Caco-2 (cell line): Measurements from ENCODE around the gene SH2D3C. TPM values are rescaled to one million over a fixed set of nuclear protein-coding genes. Genes with fewer than 3 reads are reported as not detected.

Source experiments
- BruUV-seq: library from RNA; stranded (reverse); fragments of 400-500 nt; replicated peaks from 2 replicates; lab custom pipeline; 2021; lab: Mats Ljungman, UMichigan
- CTCF ChIA-PET: fragments of 300-600 bp; sonication (Branson Sonifier 250); formaldehyde crosslinking; loops from one replicate; lab custom pipeline; 2022; ENCODE audit warnings: antibody characterized with exemption; lab: Charles Lee
- POLR2A ChIA-PET: fragments of 300-600 bp; sonication (Branson Sonifier 250); formaldehyde crosslinking; loops from one replicate; lab custom pipeline; 2022; ENCODE audit warnings: antibody characterized with exemption; lab: Charles Lee
- DNase-seq, 2 experiments: peaks; one replicate each; pipeline versions ENCODE4 v3.0.0 to v3.0.0-alpha.2; 2020 to 2022
- H3K27me3 ChIP-seq: replicated peaks from 2 replicates; pipeline ENCODE4 v1.6.0; 2011; ENCODE audit warnings: low read length; ENCODE audit not compliant: control insufficient read depth, insufficient read depth
- H3K36me3 ChIP-seq: 2 replicates; pipeline ENCODE4 v1.5.1; 2011; ENCODE audit warnings: low read length; ENCODE audit not compliant: control insufficient read depth, insufficient read depth
- H3K4me1 ChIP-seq: fragments of 250-450 bp; sonication (Bioruptor Pico); 2 replicates; pipeline ENCODE4 v1.5.1; 2020; ENCODE audit warnings: mild to moderate bottlenecking
- H3K4me3 ChIP-seq: 2 replicates; pipeline ENCODE4 v1.5.1; 2011; ENCODE audit warnings: low read depth, mild to moderate bottlenecking, control low read depth, low read length
- H3K9me3 ChIP-seq: fragments of 250-450 bp; sonication (Bioruptor Pico); 2 replicates; pipeline ENCODE4 v1.5.1; 2020; ENCODE audit warnings: mild to moderate bottlenecking, moderate library complexity
- H3K27ac Mint-ChIP-seq: one replicate; pipeline ENCODE4 v1.8.0; 2022; ENCODE audit warnings: mixed read lengths; ENCODE audit not compliant: unreplicated experiment
- H3K27me3 Mint-ChIP-seq: one replicate; pipeline ENCODE4 v1.8.0; 2022; ENCODE audit warnings: mixed read lengths; ENCODE audit not compliant: insufficient read depth, unreplicated experiment
- H3K36me3 Mint-ChIP-seq: one replicate; pipeline ENCODE4 v1.8.0; 2022; ENCODE audit warnings: mild to moderate bottlenecking, mixed read lengths; ENCODE audit not compliant: insufficient read depth, unreplicated experiment
- H3K4me1 Mint-ChIP-seq: one replicate; pipeline ENCODE4 v1.8.0; 2022; ENCODE audit warnings: low read depth, mixed read lengths; ENCODE audit not compliant: unreplicated experiment
- H3K4me3 Mint-ChIP-seq: one replicate; pipeline ENCODE4 v1.8.0; 2022; ENCODE audit warnings: mild to moderate bottlenecking, moderate library complexity, mixed read lengths; ENCODE audit not compliant: unreplicated experiment
- H3K9me3 Mint-ChIP-seq: one replicate; pipeline ENCODE4 v1.8.0; 2022; ENCODE audit warnings: mixed read lengths; ENCODE audit not compliant: unreplicated experiment
- intact Hi-C: fragments of 100-400 bp; cut with micrococcal nuclease; formaldehyde crosslinking; loops from one replicate; pipeline ENCODE4 v1.10.0; 2022; ENCODE audit not compliant: unreplicated experiment
- total RNA-seq: library from RNA; stranded (reverse); gene quantifications from 2 replicates; pipeline ENCODE4 v1.2.3, GENCODE V29; 2022
- TF ChIP-seq, protein P1 (sequence below), 2 experiments: fragments of 200-600 bp in 1 of 2; IDR thresholded peaks; 1 replicate in 1 of 2; 2 replicates in 1 of 2; pipeline versions ENCODE4 v1.5.1 to v1.8.0; 2011 to 2022; ENCODE audit warnings: antibody characterized with exemption in 1 of 2, control low read depth in 1 of 2, inconsistent platforms in 1 of 2, low read depth in 1 of 2, low read length in 1 of 2, mild to moderate bottlenecking in 1 of 2, moderate library complexity in 1 of 2; ENCODE audit not compliant: insufficient read depth in 1 of 2, severe bottlenecking in 1 of 2, unreplicated experiment in 1 of 2

The SH2D3C gene
- total RNA-seq, 1 experiment from 2014 or later: 0.34 TPM

DNA sequence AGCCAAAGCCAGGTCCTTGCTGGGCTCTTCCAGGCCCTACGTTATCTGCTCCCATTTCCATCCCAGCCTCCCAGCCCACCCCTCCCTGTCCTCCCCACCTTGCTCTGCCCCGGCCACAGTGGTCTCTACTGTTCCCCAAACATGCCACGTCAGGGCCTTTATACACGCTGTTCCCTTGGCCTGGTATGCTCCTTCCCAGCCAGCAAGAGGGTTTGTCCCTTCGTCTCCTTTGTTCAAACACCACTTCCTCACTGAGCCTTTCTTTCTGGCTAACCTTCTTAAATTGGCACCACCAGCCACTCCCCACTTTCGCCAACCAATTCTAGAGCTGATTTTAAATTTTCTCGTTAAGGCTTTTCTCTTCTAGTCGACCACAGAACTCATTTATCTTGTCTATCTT is 9.8 kb downstream of the SH2D3C start:
- Mint-ChIP-seq H3K4me1 (no peaks in the 10 kb centered on the region), H3K27me3 (no peaks in the 10 kb centered on the region), H3K9me3 (no peaks in the 10 kb centered on the region), H3K36me3 (no peaks in the 10 kb centered on the region), H3K27ac (no peak overlapping the region), H3K4me3 (no peak overlapping the region)
- Histone ChIP-seq H3K27me3 (no peaks in the 10 kb centered on the region), H3K4me1 (no peaks in the 10 kb centered on the region), H3K9me3 (no peaks in the 10 kb centered on the region), H3K36me3 (no peaks in the 10 kb centered on the region), H3K4me3 (no peak overlapping the region)
- ChIA-PET POLR2A (no interaction called here), CTCF (interaction anchor here (3.1 kb wide), 1 partner anchor 34 kb away, joined by 32 read pairs; the partner anchor contains the start of gene TOR2A)
- no TSS peak for BruUV-seq
- no peak for DNase-seq
- intact Hi-C loops: no loop called here
- TF ChIP-seq, protein P1, sequence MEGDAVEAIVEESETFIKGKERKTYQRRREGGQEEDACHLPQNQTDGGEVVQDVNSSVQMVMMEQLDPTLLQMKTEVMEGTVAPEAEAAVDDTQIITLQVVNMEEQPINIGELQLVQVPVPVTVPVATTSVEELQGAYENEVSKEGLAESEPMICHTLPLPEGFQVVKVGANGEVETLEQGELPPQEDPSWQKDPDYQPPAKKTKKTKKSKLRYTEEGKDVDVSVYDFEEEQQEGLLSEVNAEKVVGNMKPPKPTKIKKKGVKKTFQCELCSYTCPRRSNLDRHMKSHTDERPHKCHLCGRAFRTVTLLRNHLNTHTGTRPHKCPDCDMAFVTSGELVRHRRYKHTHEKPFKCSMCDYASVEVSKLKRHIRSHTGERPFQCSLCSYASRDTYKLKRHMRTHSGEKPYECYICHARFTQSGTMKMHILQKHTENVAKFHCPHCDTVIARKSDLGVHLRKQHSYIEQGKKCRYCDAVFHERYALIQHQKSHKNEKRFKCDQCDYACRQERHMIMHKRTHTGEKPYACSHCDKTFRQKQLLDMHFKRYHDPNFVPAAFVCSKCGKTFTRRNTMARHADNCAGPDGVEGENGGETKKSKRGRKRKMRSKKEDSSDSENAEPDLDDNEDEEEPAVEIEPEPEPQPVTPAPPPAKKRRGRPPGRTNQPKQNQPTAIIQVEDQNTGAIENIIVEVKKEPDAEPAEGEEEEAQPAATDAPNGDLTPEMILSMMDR (IDR thresholded peaks at IDR 0.05; ENCODE audit: insufficient read depth in 1 of 2, low read depth in 1 of 2, low read length in 1 of 2, severe bottlenecking in 1 of 2, unreplicated experiment in 1 of 2): no peak

DNA sequence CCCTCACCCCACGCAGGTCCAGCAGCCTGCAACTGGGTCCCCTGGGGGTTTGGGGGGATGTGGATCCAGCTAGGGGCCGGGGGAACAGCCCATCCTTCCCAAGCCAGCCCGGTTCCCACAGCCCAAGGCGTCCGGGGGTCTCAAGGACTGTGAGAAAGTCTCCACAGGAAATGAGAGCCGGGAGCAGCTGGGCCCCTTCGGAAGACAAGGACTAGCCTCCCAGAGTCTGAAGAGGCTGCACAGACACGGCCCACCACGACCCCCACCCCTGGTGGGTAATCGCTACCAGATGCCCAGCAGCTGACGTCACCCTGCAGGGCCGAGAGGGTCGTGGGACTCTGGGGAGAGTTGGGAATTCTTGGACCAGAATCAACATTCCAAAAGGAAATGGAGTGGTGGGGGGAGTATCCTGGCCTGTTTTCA is 10.5 kb downstream of the SH2D3C start:
- no peak for DNase-seq
- Mint-ChIP-seq H3K9me3 (no peaks in the 10 kb centered on the region), H3K4me3 (no peak overlapping the region), H3K4me1 (no peaks in the 10 kb centered on the region), H3K36me3 (no peaks in the 10 kb centered on the region), H3K27me3 (peaks cover 4% of the 10 kb centered on the region), H3K27ac (no peak overlapping the region)
- ChIA-PET CTCF (no interaction called here), POLR2A (no interaction called here)
- TF ChIP-seq, protein P1 (IDR thresholded peaks at IDR 0.05; ENCODE audit: insufficient read depth in 1 of 2, low read depth in 1 of 2, low read length in 1 of 2, severe bottlenecking in 1 of 2, unreplicated experiment in 1 of 2): no peak
- Histone ChIP-seq H3K4me1 (no peaks in the 10 kb centered on the region), H3K27me3 (no peaks in the 10 kb centered on the region), H3K4me3 (no peak overlapping the region), H3K36me3 (no peaks in the 10 kb centered on the region), H3K9me3 (no peaks in the 10 kb centered on the region)
- BruUV-seq: no TSS peak
- intact Hi-C loops: no loop called here

DNA sequence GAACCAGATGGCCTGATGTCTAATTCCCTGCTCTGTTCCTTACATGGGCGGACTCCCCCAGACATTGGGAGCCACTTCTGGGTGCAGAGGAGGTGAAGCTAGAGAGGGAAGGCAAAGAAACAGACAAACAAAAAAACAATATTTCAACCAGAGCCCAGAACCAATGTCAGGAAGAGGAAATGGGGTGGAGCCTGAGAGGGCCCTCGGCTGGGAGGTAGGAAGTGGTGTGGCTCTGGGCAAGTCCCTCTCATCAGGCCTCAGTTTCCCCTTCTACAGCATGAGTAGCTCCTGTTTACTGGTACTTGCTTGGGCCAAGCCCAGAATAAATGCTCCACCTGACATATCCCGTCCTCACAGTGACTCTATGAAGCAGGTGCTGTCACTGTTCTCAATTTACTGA is 11.1 kb downstream of the SH2D3C start:
- peaks cover 9% of the 10 kb centered on the region for H3K27me3 Mint-ChIP-seq
- TF ChIP-seq, protein P1 (IDR thresholded peaks at IDR 0.05; ENCODE audit: insufficient read depth in 1 of 2, low read depth in 1 of 2, low read length in 1 of 2, severe bottlenecking in 1 of 2, unreplicated experiment in 1 of 2): no peak
- intact Hi-C loops: no loop called here
- no peak overlapping the region for H3K27ac Mint-ChIP-seq
- no peaks in the 10 kb centered on the region for H3K4me1 Mint-ChIP-seq
- no TSS peak for BruUV-seq
- H3K4me3 Mint-ChIP-seq: no peak overlapping the region
- H3K9me3 Mint-ChIP-seq: no peaks in the 10 kb centered on the region
- no peaks in the 10 kb centered on the region for H3K36me3 Mint-ChIP-seq
- H3K4me3 ChIP-seq: no peak overlapping the region
- ChIA-PET POLR2A (no interaction called here), CTCF (interaction anchor here (0.6 kb wide), 1 partner anchor 9 kb away, joined by 3 read pairs; no protein-coding TSS in a partner anchor)
- no peaks in the 10 kb centered on the region for H3K36me3 ChIP-seq
- no peaks in the 10 kb centered on the region for H3K4me1 ChIP-seq
- no peak for DNase-seq
- no peaks in the 10 kb centered on the region for H3K9me3 ChIP-seq
- no peaks in the 10 kb centered on the region for H3K27me3 ChIP-seq
